Activated naive CD8-positive, alpha-beta T cell treated with anti-CD3 and anti-CD28 coated beads, Interleukin-2, amount 50 U/mL, for 24 hours (primary cell): ENCODE results near the gene TKTL1.

Experiments used
- ATAC-seq: fragments of 150-1000 bp; cut with Tn5 transposase; one replicate; pipeline ENCODE4 v1.10.0; 2021
- DNase-seq: peaks from one replicate; pipeline ENCODE4 v3.0.0; 2021
- H3K27ac Mint-ChIP-seq: one replicate; pipeline ENCODE4 v1.8.0; 2021; ENCODE audit warnings: mild to moderate bottlenecking, mixed read lengths
- H3K27me3 Mint-ChIP-seq: one replicate; pipeline ENCODE4 v1.8.0; 2021; ENCODE audit warnings: mixed read lengths
- H3K36me3 Mint-ChIP-seq: one replicate; pipeline ENCODE4 v1.8.0; 2021; ENCODE audit warnings: low read depth, mixed read lengths
- H3K4me1 Mint-ChIP-seq: one replicate; pipeline ENCODE4 v1.8.0; 2021; ENCODE audit warnings: mixed read lengths
- H3K4me3 Mint-ChIP-seq: one replicate; pipeline ENCODE4 v1.8.0; 2021; ENCODE audit warnings: mild to moderate bottlenecking, moderate library complexity, mixed read lengths
- H3K9me3 Mint-ChIP-seq: one replicate; pipeline ENCODE4 v1.8.0; 2021; ENCODE audit warnings: mixed read lengths

TKTL1 gene

DNA sequence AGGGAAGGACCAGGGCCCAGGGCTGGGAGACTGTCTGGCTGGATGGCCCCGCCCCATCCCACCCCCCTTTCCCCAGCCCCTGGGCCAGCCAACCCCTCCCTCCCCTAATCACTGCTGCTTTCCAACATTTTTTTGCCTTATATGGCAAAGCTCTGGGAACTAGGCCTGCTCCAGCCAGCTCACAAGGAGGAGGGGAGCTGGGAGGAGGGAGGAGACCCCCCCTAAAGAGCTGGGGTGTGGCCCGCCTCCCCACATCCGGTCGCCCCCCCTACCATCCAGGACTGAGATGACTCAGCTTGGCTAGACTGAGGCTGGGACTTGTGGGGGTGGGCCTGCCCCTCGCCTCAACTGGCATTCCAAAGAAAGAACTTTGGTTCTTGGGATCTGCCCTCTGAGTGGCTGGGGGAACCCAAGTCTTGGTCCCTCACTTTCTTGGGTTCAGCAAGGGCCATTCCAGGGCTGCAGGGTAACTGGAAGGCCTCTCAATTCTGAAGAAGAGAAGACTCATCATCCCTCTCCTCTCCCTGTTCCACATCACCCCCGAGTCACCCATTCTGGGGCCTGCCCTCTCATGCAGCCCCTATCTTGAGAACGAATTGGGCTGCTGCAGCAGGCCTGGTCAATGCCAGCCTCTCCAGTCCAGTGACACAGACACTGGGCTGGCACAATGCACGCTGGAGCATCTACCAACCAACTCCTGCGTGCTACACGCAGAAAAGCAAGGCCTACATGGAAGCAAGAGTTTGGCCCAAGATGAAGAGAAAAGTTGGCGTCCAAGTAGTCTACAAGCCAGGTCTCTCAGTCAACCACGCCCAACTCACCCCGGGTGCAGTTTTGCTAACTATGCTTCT, 74.1 kb downstream of the TKTL1 start:
- H3K36me3 Mint-ChIP-seq, result peaks cover 20% of the 10 kb centered on the region

DNA sequence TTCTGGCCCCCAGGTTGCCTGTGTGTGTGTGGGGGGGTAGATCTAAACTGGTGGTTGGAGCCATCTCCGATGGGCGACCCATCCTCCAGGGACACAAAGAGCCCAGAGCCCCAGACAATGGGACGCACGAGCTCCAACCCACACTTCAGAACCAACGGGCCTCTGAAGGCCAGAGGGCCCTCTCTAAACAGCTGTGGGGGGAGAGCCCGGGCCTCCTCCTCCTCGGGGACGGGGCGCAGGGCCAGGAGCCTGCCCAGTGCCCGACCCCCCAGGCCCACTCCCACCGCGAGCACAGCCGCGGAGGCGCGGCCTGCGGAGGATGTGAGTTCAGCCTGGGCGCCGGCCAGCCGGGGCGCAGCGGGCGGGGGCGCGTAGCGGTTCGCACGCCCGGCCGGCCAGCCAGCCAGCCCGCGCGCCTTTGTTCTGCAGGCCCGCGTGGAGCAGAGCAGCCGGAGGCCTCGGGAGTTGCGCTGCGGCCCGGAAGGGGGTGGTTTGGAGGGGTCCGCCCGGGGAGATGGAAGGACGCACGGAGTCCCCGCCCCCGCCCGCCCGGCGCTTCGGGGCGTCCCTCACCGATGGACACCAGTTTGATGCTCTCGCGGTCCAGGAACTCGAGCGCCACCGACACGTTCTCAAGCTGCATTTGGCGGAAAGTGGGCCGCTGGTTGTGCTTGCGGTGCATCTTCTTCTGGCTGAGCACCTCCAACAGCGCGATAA, 74.9 kb downstream of the TKTL1 start:
- Mint-ChIP-seq H3K9me3 (no peaks in the 10 kb centered on the region), H3K27me3 (no peaks in the 10 kb centered on the region), H3K36me3 (peaks cover 15% of the 10 kb centered on the region), H3K4me3 (peak overlapping the region; percentile 95), H3K27ac (peak overlapping the region; percentile 87), H3K4me1 (peaks cover 35% of the 10 kb centered on the region)
- DNase-seq, result no peak
- no peak for ATAC-seq

More for the DNA sequence above, 74.1 kb downstream of the TKTL1 start:
- Mint-ChIP-seq H3K4me1 (peaks cover 32% of the 10 kb centered on the region), H3K9me3 (no peaks in the 10 kb centered on the region), H3K4me3 (peak overlapping the region; percentile 95), H3K27me3 (no peaks in the 10 kb centered on the region), H3K27ac (peak overlapping the region; percentile 87)
- ATAC-seq, result peak; percentile 6
- peak; percentile 73 for DNase-seq

- ATAC-seq, result peak; percentile 44
- peak overlapping the region; percentile 78 for H3K27ac Mint-ChIP-seq
- H3K4me3 Mint-ChIP-seq, result peak overlapping the region; percentile 81
- peaks cover 11% of the 10 kb centered on the region for H3K36me3 Mint-ChIP-seq
- no peaks in the 10 kb centered on the region for H3K27me3 Mint-ChIP-seq
- DNase-seq, result peak; percentile 89
- no peaks in the 10 kb centered on the region for H3K9me3 Mint-ChIP-seq
- H3K4me1 Mint-ChIP-seq, result peaks cover 34% of the 10 kb centered on the region
Measured at GRCh38 chrX:154371017-154371788, 75.6 kb downstream of the TKTL1 start.

- Mint-ChIP-seq H3K36me3 (peaks cover 11% of the 10 kb centered on the region), H3K4me3 (peak overlapping the region; percentile 81), H3K27ac (peak overlapping the region; percentile 68), H3K4me1 (peaks cover 31% of the 10 kb centered on the region), H3K27me3 (no peaks in the 10 kb centered on the region), H3K9me3 (no peaks in the 10 kb centered on the region)
- DNase-seq, result no peak
- ATAC-seq, result no peak
Measured at GRCh38 chrX:154371789-154372300, 76.2 kb downstream of the TKTL1 start.

- Mint-ChIP-seq H3K4me3 (peak overlapping the region; percentile 81), H3K27me3 (no peaks in the 10 kb centered on the region), H3K9me3 (no peaks in the 10 kb centered on the region), H3K36me3 (peaks cover 11% of the 10 kb centered on the region), H3K27ac (peak overlapping the region; percentile 68), H3K4me1 (peaks cover 33% of the 10 kb centered on the region)
- DNase-seq (peak; percentile 53), ATAC-seq (peak; percentile 9)
Measured at GRCh38 chrX:154372612-154373022, 77.0 kb downstream of the TKTL1 start.

- Mint-ChIP-seq H3K9me3 (no peaks in the 10 kb centered on the region), H3K36me3 (peaks cover 11% of the 10 kb centered on the region), H3K27ac (no peak overlapping the region), H3K4me1 (peaks cover 28% of the 10 kb centered on the region), H3K4me3 (peak overlapping the region; percentile 75), H3K27me3 (no peaks in the 10 kb centered on the region)
- DNase-seq, result peak; percentile 36
- ATAC-seq, result no peak
Measured at GRCh38 chrX:154373340-154374306, 78.0 kb downstream of the TKTL1 start.

DNA sequence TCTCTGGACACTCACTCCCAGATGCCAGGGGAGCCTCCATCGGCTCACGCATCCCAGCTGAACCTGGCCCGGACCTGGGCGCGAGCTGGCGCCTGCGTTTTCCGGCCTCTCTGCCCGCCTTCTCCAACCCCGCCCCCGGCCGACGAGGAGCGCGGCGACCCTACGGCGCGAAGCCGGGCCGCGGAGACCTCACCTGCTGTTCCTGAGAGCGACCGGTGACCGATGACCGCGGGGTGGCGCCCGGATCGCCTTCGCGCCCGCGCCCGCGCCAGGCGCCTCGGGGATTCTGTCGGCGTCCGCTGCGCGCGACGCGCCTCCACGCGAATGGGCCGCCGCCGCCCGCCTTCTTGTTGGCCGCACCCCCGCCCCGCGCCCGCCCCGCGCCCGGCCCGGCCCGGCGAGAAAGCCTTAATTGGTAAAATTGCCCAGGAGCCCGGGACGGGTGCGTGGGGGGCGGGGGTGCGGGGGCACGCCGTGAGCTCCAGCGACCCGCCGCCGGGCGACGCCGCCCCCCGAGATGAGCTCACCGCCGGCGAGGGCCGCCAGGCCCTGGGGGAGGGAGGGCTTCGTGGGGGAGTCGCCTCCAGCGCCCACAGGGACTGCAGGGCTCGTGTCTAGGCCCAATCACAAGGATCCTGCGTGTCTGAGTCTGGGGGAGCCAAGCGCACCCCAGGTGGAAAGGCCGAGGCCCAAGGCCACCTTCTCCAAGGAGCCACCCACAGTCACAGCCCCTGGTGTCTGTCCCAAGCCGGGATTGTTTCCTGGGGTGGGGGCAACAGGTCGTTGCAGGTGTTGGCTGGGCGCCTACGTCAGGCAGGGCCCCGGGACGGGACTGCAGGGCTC, 78.9 kb downstream of the TKTL1 start, which contains the start of gene FLNA:
Gene FLNA (minus strand): TSS at position 322 of the 843 bp plus-strand sequence. CDS start 3,389 bp downstream, outside the sequence.
- ATAC-seq, result no peak
- H3K27ac Mint-ChIP-seq, result no peak within 1 kb of the TSS
- DNase-seq, result peak; percentile 47

GRCh38 chrX:154375156-154375504, 79.5 kb downstream of the TKTL1 start:
- no peak overlapping the region for H3K27ac Mint-ChIP-seq

More for the DNA sequence above, 78.9 kb downstream of the TKTL1 start, which contains the start of gene FLNA:
- Mint-ChIP-seq H3K36me3 (peaks cover 11% of the 10 kb centered on the region), H3K9me3 (no peaks in the 10 kb centered on the region), H3K4me1 (peaks cover 28% of the 10 kb centered on the region), H3K4me3 (peak within 1 kb of the TSS; percentile 75), H3K27me3 (no peaks in the 10 kb centered on the region)

DNA sequence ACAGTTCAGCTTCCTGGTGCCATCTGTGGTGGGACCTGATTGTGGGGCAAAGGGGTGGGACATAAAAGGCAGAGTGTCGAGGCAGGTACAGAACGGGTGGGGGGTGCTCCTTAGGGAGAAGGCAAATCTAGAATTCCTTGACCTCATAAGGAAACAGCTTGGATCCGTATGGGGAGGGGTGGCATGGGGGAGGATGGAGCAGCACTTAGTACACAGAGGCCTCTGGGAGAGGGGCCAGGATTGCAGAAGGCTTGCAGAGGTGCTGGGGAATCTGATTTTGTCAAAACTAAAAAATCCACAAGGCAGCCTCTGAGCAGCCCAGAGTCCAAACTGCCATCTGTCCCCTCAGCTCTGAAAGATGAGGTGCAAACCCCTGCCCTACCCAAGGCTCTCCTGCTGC, 81.2 kb downstream of the TKTL1 start:
- H3K27me3 Mint-ChIP-seq, result no peaks in the 10 kb centered on the region
- H3K36me3 Mint-ChIP-seq, result peaks cover 11% of the 10 kb centered on the region
- peak overlapping the region; percentile 84 for H3K27ac Mint-ChIP-seq
- H3K4me3 Mint-ChIP-seq, result no peak overlapping the region
- no peaks in the 10 kb centered on the region for H3K9me3 Mint-ChIP-seq
- H3K4me1 Mint-ChIP-seq, result peaks cover 33% of the 10 kb centered on the region
- DNase-seq, result no peak
- no peak for ATAC-seq

More at GRCh38 chrX:154375156-154375504, 79.5 kb downstream of the TKTL1 start:
- Mint-ChIP-seq H3K4me3 (peak overlapping the region; percentile 34), H3K36me3 (peaks cover 8% of the 10 kb centered on the region), H3K27me3 (no peaks in the 10 kb centered on the region), H3K4me1 (peaks cover 26% of the 10 kb centered on the region), H3K9me3 (no peaks in the 10 kb centered on the region)
- ATAC-seq (no peak), DNase-seq (no peak)

DNA sequence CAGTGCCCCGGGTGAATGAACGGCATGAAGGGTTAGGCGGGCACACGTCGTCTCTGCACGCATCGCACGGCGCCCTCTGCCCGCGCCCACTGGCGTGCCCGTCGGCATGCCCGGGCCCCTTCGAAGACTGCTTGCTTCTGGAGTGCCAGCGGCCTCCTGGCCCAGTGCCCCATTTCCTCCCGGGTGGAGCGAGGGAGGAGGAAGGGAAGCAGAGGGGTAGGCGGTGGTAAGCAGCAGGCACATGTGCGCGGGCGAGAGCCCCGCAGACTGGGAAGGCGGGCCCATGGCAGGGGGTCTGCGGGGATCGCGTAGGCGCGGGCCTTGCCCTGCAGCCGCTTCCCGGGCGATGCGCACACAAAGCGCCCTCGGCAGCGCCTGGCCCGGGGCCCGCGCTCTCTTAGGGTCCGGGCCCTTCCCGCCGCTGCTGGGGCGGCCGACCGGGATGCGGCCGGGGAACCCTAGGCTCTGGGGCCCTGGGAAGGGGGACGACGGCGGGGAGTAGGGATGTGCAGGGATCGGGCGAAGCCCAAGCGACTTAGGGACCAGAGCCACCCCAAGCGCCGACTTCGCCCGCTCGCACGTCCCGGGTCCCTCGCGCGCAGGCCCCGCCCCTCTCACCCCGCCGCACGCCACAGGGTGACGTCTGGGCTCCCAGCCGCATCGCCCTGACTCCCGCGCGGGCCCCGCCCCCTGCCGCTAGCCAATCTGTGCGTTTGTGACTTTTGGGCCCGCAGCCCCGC, 82.6 kb downstream of the TKTL1 start:
- ATAC-seq (no peak), DNase-seq (no peak)

DNA sequence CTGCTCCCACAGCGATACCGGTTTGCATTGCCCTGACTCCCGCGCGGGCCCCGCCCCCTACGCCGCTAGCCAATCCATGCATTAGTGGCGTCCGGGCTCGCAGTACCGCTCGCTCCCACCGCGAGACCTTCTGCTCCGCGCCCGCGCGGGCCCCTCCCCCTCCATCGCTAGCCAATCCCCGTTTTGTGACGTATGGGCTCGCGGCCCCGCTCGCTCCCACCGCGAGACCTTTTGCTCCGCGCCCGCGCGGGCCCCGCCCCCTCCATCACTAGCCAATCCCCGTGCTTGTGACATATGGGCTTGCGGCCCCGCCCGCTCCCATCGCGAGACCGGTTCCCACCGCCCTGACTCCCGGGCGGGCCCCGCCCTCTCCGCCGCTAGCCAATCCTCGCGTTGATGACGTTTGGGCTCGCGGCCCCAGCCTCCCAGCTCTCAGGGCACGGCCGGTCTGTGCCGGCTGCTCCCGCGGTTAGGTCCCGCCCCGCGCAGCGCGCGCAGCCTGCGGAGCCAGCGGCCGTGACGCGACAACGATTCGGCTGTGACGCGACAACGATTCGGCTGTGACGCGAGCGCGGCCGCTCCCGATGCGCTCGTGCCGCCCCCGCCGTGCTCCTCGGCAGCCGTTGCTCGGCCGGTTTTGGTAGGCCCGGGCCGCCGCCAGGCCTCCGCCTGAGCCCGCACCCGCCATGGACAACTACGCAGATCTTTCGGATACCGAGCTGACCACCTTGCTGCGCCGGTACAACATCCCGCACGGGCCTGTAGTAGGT, 83.4 kb downstream of the TKTL1 start, which contains the start of gene EMD:
Gene EMD (plus strand): TSS at position 497 of the 770 bp plus-strand sequence. CDS start 190 bp downstream, at position 687.
- Mint-ChIP-seq H3K36me3 (peaks cover 11% of the 10 kb centered on the region), H3K27me3 (no peaks in the 10 kb centered on the region)

More for the DNA sequence above, 82.6 kb downstream of the TKTL1 start:
- peak overlapping the region; percentile 84 for H3K27ac Mint-ChIP-seq
- H3K9me3 Mint-ChIP-seq, result no peaks in the 10 kb centered on the region
- H3K4me1 Mint-ChIP-seq, result peaks cover 28% of the 10 kb centered on the region
- H3K36me3 Mint-ChIP-seq, result peaks cover 11% of the 10 kb centered on the region
- H3K4me3 Mint-ChIP-seq, result peak overlapping the region; percentile 71
- no peaks in the 10 kb centered on the region for H3K27me3 Mint-ChIP-seq

More for the DNA sequence above, 83.4 kb downstream of the TKTL1 start, which contains the start of gene EMD:
- Mint-ChIP-seq H3K9me3 (no peaks in the 10 kb centered on the region), H3K27ac (peak within 1 kb of the TSS; percentile 92), H3K4me3 (peak within 1 kb of the TSS; percentile 88), H3K4me1 (peaks cover 24% of the 10 kb centered on the region)
- peak; percentile 88 for ATAC-seq
- peak; percentile 94 for DNase-seq
